CD4-positive, alpha-beta T cell treated with Interleukin-6 for 4 hours (primary cell): ENCODE results near the gene CEP44.
"Not testable (repeated sequence)": the region's sequence is repeated elsewhere in the genome, so short reads cannot be mapped to it uniquely, and the experiment has no call there.

Experiments used
- DNase-seq: peaks from one replicate; pipeline ENCODE4 v3.0.0-alpha.2; 2020; ENCODE audit warnings: mixed read lengths

Gene CEP44

DNA sequence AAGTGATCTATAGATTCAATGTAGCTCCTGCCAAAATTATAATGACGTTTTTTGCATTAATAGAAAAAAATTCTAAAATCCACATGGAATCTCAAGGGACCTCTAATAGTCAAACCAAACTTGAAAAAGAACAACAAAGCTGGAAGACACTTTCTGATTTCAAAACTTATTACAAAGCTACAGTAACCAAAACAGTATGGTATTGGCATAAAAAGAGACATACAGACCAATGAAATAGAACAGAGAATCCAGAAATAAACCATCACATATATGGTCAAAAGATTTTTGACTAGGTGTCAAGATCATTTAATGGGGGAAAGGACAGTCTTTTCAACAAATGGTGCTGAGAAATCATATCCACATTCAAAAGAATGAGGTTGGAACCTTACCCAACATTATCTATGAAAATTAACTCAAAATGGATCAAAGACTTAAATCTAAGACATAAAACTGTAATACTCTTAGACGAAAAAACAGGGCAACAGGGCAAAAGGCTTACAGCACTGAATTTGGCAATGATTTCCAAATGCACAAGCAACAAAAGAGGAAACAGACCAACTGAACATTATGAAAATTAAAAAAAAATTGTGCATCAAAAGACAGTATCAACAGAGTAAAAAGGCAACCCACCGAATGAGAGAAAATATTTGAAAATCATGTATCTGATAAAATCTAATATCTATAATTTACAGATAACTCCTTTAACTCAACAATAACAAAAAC, 4.1 kb upstream of the CEP44 start:
- DNase-seq, result no peak

DNA sequence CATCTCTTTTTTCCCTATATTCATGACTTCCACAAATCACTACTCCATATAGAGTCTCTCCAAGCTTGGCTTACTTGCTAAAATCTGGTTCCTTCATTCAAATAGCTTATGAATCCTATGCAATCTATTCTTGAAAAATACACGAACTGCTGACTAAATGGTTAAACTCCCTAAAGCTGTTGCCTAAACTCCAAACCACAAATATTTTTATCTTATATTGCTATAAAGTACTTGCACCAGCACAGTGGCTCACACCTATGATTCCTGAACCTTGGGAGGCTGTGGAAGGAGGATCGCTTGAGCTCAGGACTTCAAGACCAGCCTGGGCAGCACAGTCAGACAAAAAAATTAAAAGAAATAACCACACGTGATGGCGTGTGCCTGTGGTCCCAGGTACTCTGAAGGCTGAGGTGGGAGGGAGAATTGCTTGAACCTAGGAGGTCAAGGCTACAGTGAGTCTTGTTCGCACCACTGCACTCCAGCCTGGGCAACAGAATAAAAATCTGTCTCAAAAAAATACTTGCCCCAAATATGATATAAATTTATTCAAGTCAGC, 2.5 kb upstream of the CEP44 start:
- no peak for DNase-seq

DNA sequence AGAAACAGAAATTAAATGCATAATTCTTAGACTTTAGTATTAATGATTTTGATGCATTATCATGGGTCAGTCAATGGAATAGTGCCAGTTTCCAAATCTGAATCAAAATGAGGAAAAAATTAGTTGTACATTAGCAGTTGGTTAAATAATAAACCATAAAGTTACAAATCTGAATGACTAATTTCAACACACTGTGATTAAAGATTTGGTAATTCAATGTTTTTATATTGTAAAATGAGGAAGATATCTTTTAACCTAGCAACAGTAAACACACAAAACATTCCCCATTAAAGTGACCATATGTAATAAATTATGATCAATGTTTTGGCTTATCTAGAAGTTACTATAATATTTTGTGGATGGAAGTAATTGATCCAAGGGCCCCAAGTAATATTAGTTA, 1.8 kb upstream of the CEP44 start:
- no peak for DNase-seq

DNA sequence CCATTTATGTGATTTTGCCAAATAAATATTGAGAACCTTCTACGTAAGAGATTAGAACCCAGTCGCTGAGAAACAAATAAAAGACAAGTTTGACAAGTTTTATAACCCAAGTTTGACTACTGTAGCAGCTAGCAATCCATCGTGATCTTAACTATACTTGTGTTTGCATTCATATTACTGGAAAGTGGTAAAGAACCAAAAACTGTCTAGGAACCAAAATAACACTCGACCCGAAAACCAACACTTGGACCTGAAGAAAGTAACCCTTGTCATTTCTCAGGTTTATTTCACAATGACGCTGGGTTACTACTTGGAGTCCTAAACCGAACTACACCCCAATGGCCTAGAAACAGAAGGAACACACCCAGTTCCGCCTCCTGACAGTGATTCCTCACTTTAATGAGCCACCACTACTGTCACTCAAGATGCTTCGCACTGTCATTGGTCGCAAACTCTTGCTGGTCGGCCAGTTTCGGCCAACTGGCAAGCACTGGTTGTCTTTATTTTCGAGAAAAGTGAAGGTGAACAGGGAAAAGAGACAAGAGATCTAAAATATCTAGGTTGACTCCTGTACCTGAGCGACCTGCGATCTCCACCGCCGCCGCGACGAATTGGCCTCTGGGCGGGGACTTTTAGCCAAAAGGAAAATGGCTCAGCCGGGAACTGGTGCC, 740 bp upstream of the CEP44 start:
- DNase-seq, result peak; percentile 77

DNA sequence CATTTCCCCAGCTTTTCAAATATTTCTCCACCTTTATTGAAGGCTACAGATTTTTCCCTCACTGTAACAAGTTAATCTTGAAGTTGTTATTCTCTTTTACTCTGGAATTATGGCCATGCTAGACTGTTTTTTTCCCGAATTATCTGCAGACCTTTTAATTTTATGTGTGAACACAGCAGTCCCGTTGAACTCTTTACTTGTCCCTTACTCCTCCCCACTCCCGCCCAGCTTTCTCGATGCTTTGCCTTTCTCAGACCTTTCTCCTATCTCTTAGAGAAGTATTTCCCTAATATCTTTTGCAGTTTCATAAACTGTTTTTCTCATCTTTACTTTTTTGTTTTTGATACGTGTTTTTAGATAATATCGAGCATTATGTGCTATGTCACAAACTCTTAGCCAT, 776 bp downstream of the CEP44 start:
- DNase-seq, result no peak

DNA sequence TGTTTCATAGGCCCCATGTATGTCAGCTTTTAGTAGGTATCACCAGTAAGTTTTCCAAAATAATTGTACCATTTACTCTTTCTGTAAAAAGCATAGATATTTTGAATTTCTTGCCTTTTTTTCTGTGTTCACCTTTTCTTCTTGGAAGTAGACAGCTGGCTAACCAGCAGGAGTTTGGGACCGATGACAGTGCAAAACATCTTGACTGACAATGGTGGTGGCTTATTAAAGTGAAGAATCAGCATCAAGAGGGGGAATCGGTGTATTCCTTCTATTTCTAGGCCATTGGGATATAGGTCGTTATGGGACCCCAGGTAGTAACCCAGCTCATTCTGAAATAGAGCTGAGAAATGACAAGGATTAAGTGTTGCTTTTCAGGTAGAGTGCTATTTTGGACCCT, 3.2 kb downstream of the CEP44 start:
- no peak for DNase-seq

DNA sequence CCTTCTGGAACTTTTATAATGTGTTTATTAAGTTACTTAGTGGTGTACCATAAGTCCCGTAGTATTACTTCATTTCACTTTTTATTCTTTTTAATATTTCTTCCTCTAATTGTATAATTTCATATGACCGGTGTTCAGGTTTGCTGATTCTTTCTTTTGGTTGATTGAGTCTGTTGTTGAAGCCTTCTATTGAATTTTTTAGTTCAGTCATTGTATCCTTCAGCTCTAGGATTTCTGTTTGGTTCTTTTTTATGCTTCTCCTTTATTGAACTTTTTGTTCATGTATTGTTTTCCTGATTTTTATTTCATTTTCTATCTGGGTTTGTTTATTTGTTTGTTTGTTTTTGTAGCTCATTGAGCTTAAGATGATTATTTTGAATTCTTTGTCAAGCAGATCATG, 8.8 kb downstream of the CEP44 start:
- no peak for DNase-seq

DNA sequence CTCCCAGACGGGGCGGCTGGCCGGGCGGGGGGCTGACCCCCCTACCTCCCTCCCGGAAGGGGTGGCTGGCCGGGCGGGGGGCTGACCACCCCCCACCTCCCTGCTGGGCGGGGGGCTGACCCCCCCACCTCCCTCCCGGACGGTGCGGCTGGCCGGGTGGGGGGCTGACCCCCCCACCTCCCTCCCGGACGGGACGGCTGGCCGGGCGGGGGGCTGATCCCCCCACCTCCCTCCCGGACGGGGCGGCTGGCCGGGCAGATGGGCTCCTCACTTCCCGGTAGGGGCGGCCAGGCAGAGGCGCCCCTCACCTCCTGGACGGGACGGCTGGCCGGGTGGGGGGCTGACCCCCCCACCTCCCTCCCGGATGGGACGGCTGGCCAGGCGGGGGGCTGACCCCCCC, 10.9 kb downstream of the CEP44 start:
- DNase-seq, result not testable (repeated sequence)

DNA sequence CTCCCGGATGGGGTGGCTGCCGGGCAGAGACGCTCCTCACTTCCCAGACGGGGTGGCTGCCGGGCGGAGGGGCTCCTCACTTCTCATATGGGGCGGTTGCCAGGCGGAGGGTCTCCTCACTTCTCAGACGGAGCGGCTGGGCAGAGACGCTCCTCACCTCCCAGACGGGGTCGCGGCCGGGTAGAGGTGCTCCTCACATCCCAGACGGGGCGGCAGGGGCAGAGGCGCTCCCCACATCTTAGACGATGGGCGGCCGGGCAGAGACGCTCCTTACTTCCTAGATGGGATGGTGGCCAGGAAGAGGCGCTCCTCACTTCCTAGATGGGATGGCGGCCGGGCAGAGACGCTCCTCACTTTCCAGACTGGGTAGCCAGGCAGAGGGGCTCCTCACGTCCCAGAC, 11.4 kb downstream of the CEP44 start:
- DNase-seq, result not testable (repeated sequence)

DNA sequence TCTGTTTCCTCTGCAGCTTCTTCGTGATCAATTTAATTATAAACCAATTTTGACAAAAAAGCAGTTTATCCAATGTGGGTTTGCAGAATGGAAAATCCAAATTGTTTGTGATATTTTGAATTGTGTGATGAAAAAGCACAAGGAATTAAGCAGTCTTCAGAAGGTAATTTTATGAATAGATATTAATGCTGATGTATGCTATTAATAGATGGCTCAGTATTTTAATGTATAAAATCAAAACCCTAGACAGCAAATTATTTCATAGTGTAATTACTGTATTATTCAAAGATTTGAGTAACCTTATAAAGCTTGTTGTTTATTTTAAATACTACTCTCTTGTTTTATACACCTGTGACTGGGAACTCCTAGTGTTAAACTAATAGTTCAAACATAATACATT, 20.0 kb downstream of the CEP44 start:
- no peak for DNase-seq

DNA sequence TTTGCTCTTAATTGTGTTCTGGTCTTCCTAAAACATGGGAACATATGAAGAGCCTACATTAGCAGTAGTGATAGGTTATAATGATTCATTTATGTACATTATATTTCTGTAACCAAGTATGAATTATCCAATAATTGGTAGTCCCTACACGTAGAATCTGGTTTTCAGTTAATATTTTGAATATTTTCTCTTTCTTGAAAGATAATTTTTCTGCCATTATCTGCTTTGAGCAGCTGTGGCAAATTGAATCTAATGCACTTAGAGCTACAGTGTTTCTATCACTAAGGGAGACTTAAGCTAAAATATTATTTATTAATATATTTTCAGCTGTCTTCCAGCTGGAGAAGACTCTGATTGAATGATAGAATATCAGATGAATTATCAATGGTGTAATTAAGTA, 21.0 kb downstream of the CEP44 start:
- no peak for DNase-seq

DNA sequence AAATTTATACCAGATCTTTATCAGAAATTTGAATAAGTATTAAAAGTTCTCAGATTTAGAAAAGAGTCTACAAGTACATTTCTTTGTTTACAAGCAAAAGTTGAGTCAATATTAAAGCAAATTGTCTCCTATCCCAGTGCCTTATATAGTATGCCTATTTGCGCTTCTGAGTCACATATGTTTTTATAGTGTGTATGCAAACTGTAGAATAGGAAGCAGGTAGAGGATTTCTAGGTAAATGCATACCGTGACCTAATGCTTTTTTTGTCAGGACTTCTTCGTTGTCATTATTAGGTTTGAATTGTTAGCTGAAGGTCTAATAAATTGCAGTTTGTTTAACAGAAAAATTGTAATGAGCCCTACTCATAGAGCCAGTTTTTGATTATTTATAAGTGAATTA, 22.2 kb downstream of the CEP44 start:
- no peak for DNase-seq

DNA sequence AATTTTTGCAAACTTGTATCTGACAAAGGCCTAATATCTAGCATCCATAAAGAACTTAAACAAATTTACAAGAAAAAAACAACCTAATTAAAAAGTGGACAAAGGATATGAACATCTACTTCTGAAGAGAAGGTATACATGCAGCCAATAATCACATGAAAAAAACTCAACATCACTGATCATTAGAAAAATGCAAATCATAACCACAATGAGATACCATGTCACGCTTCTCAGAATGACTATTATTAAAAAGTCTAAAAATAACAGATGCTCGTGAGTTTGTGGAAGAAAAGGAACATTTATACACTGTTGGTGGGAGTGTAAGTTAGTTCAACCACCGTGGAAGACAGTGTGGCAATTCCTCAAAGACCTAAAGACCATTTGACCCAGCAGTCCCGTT, 24.0 kb downstream of the CEP44 start:
- no peak for DNase-seq

DNA sequence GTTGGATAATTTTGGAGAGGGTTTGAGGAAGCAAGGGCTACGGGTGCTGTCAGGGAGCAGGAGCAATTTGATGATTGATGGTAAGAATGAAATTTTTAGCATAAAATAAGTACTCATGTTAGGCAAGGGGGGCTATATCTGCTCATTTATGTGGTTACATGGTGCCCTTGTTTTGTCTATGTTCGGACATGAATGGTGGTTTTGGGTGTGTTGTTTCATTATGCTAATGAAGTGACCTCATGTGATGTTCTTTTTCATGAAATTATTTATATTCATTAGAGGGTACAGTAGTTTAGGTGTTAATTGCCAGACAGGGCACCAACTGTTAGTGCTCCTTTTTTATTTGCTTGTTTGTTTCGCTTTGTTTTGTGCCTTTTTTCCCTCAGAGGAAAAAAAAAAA, 29.3 kb downstream of the CEP44 start:
- DNase-seq, result no peak

DNA sequence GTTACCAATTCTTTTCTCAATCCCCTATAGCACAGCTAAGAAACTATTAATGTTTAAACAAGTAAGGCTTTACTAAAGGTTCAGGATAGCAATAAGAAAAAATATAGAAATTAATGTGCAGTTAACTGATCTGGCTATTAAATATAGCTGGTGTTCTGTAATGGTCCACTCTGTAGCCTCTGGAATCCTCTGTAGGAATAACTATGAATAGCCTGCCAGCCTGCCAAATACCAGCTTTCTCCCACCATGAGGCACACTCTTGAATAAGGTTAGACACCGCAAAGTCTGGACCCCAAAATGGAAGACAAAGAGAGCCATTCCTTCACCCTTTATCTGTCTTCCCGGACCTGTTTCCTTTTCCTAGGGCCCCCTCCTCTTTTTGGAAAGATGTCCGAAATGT, 30.6 kb downstream of the CEP44 start:
- DNase-seq, result no peak

DNA sequence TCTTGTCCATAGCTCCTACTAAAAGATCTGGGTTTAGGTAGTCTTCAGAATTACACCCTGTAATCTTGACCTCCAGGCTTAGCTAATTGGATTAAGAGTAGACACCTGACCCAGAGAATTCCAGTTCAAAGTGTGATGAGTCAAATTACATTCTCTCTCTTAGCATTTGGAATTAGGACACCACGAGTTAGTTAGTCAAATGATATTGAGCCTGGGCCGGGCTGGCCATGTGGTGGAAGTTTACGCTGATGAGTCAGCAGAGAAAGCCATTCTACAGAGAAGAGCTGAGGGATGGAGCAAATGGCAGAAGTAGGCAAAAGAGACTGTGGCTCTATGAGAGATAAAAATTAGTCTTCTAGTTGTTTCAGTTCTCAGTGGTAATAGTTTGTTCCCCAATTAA, 31.1 kb downstream of the CEP44 start:
- DNase-seq, result no peak

DNA sequence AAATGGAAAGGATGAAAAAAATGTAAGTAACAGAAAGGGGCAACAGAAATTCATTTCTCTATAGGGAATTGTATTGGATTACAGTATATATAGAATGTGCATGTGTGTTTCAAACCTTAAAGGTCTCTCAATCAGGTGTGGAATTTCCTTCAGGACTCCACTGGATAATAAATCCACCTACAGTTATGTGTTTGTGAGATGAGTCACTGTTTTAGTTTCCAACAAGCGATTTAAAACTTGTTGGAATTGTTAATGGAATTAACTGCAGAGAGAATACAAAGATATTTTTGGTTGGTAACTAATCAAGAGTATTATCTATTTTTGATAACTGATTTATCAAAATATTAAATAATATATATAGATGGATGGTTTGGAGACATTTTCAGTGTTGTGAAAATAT, 32.8 kb downstream of the CEP44 start:
- DNase-seq, result no peak

DNA sequence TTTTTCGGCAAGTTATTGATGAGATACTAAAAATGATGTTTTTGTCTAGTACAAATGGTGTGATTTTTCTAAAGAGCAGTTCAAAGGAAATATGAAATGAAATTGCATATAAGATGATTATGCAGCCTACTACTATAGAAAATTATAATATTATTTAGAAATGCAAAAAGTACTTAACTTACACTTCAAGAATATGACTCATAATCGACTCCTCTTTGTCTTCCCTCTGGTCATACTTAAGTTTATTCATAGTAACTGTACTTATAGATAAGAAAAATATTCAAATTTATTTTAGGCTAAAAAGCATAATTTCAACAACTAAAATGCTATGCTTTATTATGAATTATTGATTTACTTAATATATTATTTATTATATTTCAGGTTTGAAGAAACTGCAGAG, 33.2 kb downstream of the CEP44 start:
- DNase-seq, result no peak

DNA sequence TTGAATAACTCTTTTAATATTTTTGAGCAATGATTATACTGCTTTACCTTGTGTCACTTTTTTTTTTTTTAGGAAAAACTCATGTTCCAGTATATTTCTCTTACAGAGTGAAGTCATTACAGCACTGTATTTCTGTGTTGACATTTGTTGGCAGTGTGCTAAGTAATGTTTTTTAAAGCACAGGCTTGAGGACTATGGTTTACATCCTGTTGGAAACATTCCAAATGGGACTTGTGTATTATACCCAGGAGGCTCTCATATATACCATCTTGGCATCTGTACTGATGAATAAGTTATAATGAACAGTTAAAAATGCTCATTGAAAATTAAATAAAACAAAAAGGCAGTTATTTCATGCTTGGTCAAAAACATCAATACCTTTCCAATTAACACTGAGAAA, 33.8 kb downstream of the CEP44 start:
- DNase-seq, result no peak

DNA sequence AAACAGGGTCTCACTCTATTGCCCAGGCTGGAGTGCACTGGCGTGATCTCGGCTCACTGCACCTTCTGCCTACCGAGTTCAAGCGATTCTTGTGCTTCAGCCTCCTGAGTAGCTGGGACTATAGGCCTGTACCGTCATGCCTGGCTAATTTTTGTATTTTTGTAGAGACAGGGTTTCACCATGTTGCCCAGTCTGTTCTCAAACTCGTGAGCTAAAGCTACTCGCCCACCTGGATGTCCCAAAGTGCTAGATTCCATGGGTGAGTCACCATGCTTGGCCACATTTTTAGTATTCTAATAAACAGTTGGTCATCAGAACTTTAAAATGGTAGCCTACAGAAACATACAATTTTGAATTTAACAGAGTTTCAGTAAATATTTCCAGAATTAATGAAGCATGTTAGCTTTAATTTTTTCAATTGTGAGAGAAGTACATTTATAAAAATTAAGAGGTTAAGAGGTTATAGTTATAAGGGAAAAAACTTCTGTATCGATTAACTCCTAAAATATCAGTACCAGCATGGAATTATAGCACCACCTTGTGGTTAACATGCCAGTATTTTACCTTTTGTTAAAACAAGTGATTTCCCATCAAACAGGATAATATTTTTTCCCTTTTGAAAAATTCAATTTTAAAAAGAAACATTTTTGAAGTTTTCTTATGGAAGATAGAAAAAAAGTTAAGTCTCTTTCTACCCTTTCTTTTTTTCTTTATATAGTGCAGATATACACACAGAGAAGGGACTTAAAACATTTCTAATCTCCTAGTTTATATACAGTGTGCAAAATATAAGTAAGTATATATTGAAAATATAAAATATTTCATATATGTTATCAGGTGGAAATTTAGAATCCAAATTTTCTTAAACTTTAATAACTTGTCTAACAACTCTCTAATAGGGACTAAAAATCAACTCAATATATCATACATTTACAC, 35.4 kb downstream of the CEP44 start:
- no peak for DNase-seq

DNA sequence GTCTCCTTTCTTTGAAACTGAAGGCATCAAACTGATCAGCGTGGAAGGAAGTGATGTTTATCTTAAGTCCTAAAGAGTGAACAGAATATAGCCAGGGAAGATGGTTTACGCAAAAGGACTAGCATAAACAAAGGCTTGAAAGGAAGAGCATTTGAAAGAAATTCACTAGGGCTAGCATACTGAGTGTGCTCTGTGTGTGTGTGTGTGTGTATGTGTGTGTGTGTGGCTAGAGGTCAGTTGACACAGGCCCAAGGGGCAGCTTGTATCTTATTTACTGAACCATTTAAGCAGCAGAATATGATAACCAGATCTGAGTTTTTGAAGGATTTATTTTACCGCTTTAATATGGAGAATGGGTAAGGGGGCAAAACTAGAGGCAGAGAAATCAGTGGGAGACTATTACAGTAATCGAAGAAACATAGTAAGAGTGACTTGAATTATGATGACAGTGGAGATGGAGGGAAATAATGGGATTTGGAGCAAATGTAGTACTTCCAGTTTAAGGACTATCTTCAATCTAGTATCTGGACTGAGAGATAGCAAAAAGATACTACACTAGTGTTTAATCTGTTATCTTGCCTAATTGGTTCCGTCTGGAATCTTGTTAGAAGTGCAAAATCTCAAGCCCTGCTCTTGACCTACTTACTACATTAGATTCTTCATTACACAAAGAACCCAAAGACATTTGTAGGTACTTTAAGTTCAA, 36.9 kb downstream of the CEP44 start:
- DNase-seq, result no peak

DNA sequence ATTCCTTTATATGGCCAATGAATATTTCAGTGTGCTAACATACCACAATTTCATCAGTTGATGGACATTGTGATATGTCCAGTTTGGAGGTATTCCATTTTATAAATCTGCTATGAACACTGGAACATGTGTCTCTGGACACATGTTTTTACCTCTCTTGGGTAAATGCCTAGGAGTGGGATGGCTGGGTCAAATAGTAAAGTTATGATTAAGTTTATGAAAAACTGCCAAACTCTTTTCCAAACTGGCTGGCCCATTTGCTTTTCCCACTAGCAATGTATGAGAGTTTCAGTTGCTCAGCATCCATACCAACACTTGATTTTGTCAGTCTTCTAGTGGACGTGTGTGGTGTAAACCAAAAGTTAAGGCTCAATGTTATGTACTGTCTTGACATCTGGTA, 40.5 kb downstream of the CEP44 start:
- no peak for DNase-seq

DNA sequence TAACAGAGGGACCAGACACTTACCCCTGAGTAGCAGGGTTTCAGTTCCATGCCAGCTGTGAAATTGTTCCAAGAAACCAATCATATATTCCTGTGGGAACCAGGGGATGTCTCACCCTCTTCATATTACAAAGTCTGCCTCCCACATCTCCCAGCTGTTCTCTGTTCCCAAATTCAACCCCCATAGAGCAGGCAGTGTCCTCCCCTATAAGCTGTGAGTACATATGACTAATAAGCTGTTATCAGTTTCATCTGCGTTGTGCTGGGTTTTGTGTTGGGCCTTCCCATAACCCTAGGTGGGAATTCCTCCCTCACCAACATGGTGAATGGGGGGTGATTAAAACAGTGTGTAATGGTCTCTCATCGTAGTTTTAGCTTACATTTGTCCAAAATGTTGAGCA, 41.0 kb downstream of the CEP44 start:
- no peak for DNase-seq
